ENCODE data around the gene CASP7.

GRCh38 chr10:113767222-113767621, 87.5 kb downstream of the CASP7 start:
- TF ChIP-seq CTCF (IDR thresholded peaks at IDR 0.05) = no peak
- TF ChIP-seq POLR2A (IDR thresholded peaks at IDR 0.05) = no peak
- no peak for TF ChIP-seq POLR2AphosphoS5 (IDR thresholded peaks at IDR 0.05)
